ENCODE results near the gene TFE3. TPM values are rescaled to one million over a fixed set of nuclear protein-coding genes. Genes with fewer than 3 reads are reported as not detected.

TFE3 gene
- total RNA-seq, 1 experiment from 2014 or later, result 59.8 TPM

GRCh38 chrX:49072712-49073095 lies 29.5 kb upstream of the TFE3 start:
- no peak overlapping the region for H2AK5ac ChIP-seq (ENCODE audit: insufficient read length, low read length)
- DNase-seq, result no peak
- no peak overlapping the region; the same call in 1 of the 2 replicates for H3K14ac ChIP-seq (ENCODE audit: insufficient read depth, low read length)
- no peak overlapping the region for H2BK15ac ChIP-seq (ENCODE audit: low read depth, low read length)
- H3K4me2 ChIP-seq (ENCODE audit: insufficient read depth, insufficient read length, low read length), result peak overlapping the region; percentile 70
- no peak for TF ChIP-seq CTCF (conservative IDR thresholded peaks at IDR 0.05)
- no peak overlapping the region for H3K18ac ChIP-seq (ENCODE audit: insufficient read length, low read depth, low read length)
- peak overlapping the region; percentile 83 to 88 for H3K4me3 Mint-ChIP-seq
- no peaks in the 10 kb centered on the region for H3K79me1 ChIP-seq (ENCODE audit: insufficient read depth, low read depth, low read length, poor library complexity, severe bottlenecking)
- H3K9me3 Mint-ChIP-seq, result peaks cover 74 to 79% of the 10 kb centered on the region in 2 experiments
- no peak overlapping the region for H2BK120ac ChIP-seq (ENCODE audit: low read depth, low read length, poor library complexity, severe bottlenecking)
- H3K27me3 ChIP-seq (ENCODE audit: insufficient read depth, low read length), result no peaks in the 10 kb centered on the region
- H3K36me3 Mint-ChIP-seq (ENCODE audit: insufficient read depth in 1 of 3, low read depth in 3 of 3), result peaks cover 11 to 40% (median 24%) of the 10 kb centered on the region in 3 experiments
- H4K8ac ChIP-seq (replicated peaks; ENCODE audit: insufficient read length, low read depth, low read length), result no peak overlapping the region
- H3T11ph ChIP-seq (ENCODE audit: low read length), result no peak overlapping the region
- H4K5ac ChIP-seq (ENCODE audit: insufficient read length, low read depth, low read length), result no peak overlapping the region
- H3K56ac ChIP-seq (ENCODE audit: insufficient read length, low read depth, low read length), result no peak overlapping the region
- H3K23ac ChIP-seq (ENCODE audit: insufficient read length, low read depth, low read length), result no peak overlapping the region
- no peak overlapping the region for H3K27ac Mint-ChIP-seq
- H4K91ac ChIP-seq (ENCODE audit: insufficient read length, low read depth, low read length), result no peak overlapping the region
- H3K79me2 ChIP-seq (ENCODE audit: insufficient read depth, low read length), result 0 out of 2 replicates have a peak, but pooled peaks cover 1% of the 10 kb centered on the region
- H3K4ac ChIP-seq (ENCODE audit: low read depth, low read length), result no peak overlapping the region
- H3K23me2 ChIP-seq (ENCODE audit: insufficient read length, low read depth, low read length, poor library complexity, severe bottlenecking), result peaks cover 6% of the 10 kb centered on the region
- WGBS (ENCODE audit: extremely low coverage, insufficient read length, low lambda C conversion rate), result no CpG with 5 or more reads among the region's 10 CpGs
- no peak overlapping the region for H2BK12ac ChIP-seq (ENCODE audit: insufficient read length, low read depth, low read length)
- H3K9ac ChIP-seq (ENCODE audit: extremely low read depth, insufficient read length, low read length), result no peak overlapping the region
- no peaks in the 10 kb centered on the region for H3K9me3 ChIP-seq (ENCODE audit: control insufficient read depth, low read depth, low read length)
- no peak overlapping the region for H2BK5ac ChIP-seq (ENCODE audit: insufficient read length, low read length)
- H3K27ac ChIP-seq (ENCODE audit: insufficient read length, low read depth, low read length), result no peak overlapping the region
- H3K4me1 ChIP-seq (ENCODE audit: insufficient read depth, low read length), result no peaks in the 10 kb centered on the region
- H3K27me3 Mint-ChIP-seq (ENCODE audit: low read depth), result peaks cover 2% of the 10 kb centered on the region
- no peak overlapping the region for H2AFZ ChIP-seq (ENCODE audit: low read length)
- H4K20me1 ChIP-seq (ENCODE audit: control insufficient read depth, insufficient read depth, insufficient read length), result no peaks in the 10 kb centered on the region
- H3K4me1 Mint-ChIP-seq, result peaks cover 5 to 12% of the 10 kb centered on the region in 2 experiments; a peak in 3 of 4 replicates
- no peak overlapping the region for H2BK20ac ChIP-seq (ENCODE audit: low read depth, low read length, poor library complexity, severe bottlenecking)

Measured in H9 (cell line).